HuH-7.5 (cell line): ENCODE results near the gene DDX46.
"Not testable (repeated sequence)": the region's sequence is repeated elsewhere in the genome, so short reads cannot be mapped to it uniquely, and the experiment has no call there.

Source experiments
- DNase-seq: peaks from one replicate; pipeline ENCODE4 v3.0.0; 2011; ENCODE audit warnings: low spot score

DDX46 gene

DNA sequence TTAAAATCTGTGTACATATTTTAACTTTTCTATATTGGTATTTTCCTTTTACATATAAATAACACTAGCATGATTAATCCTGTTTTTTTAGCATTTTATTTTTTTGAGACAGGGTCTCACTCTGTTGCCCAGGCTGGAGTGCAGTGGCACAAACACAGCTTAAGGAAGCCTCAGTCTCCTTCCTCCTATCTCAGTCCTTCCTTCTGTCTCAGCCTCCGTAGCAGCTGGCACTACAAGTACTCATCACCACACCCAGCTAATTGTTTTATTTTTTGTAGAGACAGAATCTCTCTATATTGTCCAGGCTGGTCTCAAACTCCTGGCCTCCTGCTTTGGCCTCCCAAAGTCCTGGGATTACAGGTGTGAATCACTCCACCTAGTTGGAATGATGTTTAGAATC, 85.7 kb downstream of the DDX46 start:
- no peak for DNase-seq

DNA sequence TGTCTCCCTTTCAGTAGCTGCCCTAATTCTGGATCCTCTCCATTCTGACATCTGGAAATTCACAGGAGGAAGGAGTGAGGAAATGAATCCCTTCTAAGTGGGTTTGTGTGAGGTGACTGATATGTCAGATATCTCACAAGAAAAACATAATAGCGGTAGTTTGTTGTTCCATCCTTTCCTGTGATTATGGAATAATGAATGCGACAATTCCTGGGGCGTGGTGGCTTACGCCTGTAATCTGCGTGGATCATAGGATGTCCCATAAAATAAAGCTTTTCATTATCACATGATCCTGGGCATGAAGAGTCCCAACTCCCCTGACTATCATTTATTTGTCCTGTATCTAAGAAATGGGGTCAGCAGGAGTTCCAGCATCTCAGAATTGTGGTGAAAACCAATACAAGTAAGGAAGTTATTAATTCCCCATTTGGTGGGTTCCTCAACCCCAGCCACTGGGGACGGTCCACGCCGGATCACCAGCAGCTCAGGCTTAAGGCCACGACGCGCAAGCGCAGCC, 86.8 kb downstream of the DDX46 start:
- DNase-seq: no peak

DNA sequence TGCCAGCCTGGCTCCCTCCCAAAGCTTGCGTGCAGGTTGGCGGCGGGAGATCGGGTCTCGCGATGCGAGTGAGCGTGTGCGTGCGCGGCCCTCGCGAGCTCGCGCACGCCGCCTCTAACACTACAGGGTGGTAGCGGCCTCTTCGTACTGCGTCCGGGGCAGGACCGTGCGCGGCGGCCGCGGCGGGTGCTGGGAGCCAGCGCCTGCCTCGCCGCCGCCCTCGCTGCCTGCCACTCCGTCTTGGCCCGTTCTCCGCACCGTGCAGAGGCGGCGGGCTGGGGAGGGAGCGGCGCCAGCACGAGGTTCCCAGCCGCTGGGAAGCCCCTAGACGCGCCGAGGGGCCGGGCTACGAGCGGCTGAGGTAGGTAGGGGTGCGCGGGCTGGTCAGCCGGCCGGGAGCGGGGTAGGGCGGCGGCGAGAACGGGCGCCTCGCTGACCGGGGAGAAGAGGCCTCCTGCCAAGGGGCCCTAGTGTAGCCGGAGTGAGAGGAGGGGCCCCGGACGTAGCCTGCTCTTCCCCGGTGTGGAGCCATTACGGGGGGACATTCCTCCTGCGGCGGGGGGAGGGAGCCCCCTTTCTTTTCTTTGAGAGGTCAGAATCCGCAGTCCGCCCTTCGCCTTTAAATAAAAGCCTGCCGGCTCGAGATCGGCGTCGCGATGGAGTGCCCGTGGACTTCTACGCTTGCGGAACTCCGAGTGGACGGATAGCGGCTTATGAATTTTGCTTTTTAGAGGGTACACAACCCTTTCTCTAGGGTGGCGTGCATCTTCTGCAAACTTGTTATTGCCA, 87.5 kb downstream of the DDX46 start, which contains the start of gene C5orf24:
TSS of gene C5orf24 (plus strand) at position 117 of the 789 bp plus-strand sequence. CDS start 8,933 bp downstream, outside the sequence.
- DNase-seq: peak; percentile 75

DNA sequence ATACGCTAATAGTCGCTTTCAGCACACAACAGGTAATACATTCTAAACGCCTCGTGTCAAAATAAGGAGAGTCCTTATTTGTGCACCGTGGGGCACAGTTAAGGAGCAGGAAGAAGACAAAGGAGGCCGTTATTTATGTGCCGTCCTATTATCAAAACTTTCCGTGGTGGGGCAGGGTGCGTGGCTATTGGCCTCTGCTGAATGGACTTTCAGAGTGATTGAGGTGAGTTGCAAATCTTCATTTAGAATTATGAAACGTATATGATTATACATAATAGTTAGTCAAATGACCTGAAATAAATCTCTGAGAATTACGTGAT, 88.0 kb downstream of the DDX46 start:
- DNase-seq: peak; percentile 11

DNA sequence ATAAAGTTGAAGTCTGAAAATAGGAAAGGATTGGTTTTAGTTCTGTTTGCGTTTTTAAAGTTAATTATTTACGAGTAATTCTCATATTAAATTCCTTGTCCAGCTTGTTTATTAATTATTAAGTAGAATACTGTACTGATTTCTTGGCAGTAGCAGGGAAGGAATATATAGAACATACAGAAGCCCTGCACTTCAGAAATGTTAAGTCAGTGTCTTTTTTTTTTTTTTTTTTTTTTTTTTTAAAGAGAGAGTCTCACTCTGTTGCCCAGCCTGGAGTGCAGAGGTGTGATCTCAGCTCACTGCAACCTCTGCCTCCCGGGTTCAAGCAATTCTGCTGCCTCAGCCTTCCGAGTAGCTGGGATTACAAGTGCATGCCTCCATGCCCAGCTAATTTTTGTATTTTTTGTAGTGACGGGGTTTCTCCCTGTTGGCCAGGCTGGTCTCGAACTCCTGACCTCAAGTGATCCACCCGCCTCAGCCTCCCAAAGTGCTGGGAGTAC, 90.9 kb downstream of the DDX46 start:
- not testable (repeated sequence) for DNase-seq

DNA sequence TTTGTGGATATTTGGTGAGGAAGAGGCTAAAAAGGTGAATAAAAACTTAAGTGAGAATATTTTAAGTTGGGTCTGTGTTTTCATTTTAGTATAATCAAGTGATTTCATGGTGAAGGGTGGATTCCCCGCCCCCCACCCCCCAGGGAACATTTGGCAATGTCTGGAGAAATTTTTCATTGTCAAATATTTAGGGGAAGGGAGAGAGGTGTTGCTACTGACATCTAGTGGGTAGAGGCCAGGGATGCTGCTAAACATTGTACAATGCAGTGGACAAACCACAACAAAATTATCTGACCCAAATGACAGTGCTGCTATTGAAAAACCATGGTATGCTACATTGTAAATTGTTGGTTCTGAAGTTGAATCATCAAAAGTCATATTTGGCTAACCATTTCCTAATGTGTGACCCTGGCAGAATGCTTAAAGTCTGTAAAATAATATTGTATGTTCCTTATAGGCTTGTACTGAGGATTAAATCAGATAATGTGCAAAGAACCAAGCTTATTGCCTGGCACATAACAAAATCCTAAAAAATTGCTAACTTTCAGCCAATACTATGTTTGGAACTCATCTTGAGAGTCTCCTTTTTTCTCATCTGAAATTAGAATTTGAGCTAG, 92.8 kb downstream of the DDX46 start:
- DNase-seq: peak; percentile 11

DNA sequence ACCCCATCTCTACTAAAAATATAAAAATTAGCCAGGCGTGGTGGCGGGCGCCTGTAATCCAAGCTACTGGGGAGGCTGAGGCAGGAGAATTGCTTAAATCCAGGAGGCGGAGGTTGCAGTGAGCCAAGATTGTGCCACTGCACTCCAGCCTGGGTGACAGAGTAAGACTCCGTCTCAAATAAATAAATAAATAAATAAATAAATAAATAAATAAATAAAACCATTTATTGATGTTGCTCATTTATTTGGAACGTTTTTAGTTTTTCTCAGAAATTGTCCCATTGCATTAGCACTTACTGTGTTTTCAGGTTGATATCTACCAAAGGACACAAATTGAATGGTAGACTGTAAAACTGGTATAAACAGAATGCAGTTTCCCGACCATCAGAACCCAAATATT, 97.9 kb downstream of the DDX46 start:
- DNase-seq: not testable (repeated sequence)

DNA sequence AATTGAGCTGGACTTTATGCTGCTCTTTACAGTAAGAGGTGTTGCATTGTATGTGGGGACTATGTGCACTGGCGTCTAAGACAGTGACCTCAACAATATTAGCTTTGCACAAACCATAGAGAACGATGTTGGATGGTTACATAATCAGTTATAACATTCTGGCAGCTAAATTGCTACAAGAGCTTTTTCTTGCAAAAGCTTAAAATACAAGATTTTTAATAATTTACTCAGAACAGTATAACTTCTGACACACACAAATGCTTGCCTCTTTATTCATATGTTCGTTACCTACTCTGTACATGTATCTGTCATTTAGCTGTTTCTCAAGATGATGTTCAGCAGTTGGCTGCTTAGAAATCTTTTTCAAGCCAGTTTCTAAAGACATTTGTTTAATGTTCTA, 98.8 kb downstream of the DDX46 start:
- no peak for DNase-seq

DNA sequence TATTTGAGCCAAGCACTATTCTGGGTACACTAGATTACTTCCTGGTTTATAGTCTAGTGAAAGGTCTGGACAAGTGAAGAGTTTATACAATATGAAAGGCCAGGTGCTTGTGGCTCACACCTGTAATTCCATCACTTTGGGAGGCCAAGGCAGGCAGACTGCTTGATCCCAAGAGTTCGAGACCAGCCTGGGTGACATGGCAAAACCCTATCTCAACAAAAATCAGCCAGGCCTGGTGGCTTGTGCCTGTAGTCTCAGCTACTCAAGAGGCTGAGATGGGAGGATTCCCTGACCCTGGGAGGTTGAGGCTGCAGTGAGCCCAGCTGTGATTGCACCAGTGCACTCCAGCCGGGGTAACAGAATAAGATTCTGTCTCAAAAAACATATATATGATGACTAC, 106.1 kb downstream of the DDX46 start:
- no peak for DNase-seq

DNA sequence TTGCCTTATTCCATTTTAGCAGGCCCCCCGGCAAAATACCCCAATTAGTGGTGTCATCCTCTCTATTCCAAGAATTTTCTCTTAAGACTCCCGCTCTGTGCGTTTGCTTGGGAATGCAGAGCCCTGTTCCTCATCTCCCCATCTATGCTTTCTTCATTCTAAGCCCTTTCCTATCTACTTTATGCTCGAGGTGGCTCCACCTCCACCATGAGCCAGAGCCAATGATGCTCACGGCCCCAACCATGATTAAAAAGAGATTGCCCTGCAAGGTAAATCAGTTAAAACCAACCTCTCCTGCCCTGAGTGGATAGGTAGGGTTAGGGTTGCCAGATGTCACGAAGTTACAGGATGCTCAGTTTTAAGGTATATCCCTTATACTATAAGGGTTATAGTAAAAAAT, 114.9 kb downstream of the DDX46 start:
- no peak for DNase-seq

DNA sequence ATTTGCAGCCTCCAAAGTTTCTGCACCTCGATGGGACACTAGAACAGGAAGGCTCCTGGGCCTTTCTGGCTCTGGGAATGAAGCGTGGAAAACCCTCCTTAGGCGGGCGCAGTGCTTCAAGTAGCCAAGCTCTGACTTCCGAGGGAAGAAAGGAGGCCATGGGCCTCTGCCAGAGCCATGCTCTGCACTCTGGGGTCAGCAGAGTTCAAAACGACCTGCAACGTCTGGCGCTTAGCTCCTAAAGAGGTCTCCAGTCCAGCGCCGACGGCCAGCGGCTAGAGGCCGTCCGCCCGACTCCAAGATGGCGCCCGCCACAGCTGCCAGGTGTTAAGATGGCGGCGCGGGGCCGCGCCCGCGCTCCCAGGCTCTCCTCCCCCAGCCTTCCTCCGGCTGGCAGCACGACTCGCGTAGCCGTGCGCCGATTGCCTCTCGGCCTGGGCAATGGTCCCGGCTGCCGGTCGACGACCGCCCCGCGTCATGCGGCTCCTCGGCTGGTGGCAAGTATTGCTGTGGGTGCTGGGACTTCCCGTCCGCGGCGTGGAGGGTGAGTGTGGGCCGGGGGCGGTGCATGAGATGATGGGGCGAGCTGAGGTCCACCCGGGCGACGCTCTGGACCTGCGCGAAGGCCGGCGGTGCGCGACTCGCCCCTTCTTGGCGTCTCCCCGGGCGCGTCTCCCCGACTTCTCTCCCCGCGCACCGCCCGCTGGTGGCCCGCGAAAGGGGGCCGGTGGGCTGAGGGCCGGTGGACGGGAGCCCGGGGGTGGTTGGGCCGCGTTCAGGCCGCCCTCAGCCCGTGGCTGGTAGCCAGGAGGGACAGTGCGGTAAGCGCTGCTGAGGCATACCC, 115.6 kb downstream of the DDX46 start, which contains the start of gene TXNDC15:
TSS of gene TXNDC15 (plus strand) at position 385 of the 844 bp plus-strand sequence. CDS start at position 442, 57 bp downstream.
- DNase-seq: peak; percentile 68

DNA sequence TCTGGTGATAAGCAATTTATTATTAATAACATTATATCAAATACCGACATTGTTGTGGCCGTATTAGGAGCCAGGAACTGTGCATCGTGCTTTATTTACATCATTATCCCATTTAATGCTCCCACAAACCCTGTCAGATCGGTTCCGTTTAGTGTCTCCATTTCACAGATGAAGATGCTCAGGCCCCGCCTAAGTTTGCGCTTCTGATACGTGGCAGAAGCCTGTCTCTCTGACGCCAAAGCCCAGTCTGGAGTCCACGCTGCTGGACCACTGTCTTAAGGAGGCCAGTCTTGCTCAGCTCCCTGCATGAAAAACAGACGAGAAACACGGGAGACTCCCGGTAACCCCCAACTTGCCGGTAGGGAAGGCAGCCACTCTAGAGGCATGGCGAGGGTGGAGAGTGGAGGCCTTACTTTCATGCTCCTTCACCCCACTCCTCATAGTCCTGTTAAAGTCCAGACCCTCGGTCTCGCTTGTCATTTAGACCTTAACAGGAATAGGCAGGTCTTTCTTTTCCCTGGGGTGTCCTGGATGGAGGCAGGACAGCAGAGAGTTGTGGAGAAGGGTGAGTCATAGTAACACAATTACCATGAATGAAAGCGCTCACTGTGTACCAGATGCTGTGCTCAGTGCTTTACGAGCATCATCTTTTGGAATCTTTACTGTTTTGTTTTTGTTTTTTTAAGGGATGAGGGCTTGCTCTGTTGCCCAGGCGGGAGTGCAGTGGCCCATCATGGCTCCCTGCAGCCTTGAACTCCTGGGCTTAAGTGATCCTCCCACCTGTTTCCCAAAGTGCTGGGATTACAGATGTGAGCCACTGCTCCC, 116.5 kb downstream of the DDX46 start:
- DNase-seq: peak; percentile 17

DNA sequence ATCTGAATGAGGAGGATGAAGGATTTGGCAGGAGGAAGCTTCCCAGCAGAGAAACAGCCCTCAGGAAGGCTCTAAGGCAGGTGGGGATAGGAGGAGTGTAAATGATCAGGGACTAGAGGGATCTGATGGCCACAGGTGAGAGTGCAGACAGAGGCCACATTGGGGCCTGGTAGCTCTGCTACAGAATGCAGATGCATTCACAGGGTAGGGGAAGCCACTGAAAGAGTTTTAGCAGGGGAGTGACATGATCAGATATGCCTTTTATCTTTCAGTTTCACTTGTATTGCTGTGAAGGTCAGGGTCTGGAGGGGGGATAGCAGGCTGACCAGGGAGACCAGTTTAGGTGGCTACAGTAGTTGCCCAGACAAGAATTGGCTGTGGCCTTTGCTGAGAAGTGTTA, 118.6 kb downstream of the DDX46 start:
- no peak for DNase-seq

DNA sequence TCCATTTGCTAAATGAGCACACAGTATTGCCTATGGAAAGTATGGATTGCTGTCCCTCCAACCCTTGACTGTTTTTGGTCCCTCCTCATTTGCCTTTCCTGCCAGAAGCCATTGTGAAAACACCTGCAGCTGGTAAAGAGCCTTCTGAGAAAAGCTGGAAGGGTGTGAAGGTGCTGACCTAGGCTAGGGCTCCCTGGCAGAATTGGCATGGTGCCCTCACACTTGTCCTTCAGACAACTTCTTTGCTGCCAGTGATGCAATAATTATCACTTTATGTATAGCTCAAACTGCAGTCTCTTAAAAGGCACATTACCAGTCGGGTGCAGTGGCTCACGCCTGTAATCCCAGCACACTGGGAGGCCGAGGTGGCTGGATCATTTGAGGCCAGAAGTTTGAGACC, 119.8 kb downstream of the DDX46 start:
- DNase-seq: no peak

DNA sequence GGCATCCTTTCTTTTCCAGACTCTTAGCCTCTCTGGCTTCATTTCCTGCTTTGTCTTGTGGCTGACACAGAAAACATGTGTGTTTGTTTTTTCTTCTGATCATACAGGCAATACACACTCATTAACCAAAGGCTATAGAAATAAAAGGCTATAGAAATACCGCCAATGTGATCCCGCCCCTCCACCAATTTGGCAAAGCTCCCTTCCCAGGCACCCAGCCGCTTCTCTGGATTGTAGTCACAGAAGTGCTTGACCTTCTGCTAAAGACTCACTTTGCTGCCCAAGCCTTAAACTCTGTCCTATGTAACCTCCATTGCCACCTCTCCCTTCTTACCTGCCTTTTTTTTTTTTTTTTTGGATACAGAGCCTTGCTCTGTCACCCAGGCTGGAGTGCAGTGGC, 120.9 kb downstream of the DDX46 start:
- no peak for DNase-seq
